Testis (tissue), 2 donors: ENCODE measurements around the gene PPP1R27.

Experiments
- POLR2A ChIP-seq: fragments of 450-650 bp; IDR thresholded peaks from one replicate; pipeline ENCODE4 v1.6.1; 2017; ENCODE audit warnings: antibody characterized with exemption, mild to moderate bottlenecking, moderate library complexity
- TF ChIP-seq, protein P1 (sequence below), 3 experiments: fragments of 450-650 bp in 2 of 3; fragments of 200-600 bp in 1 of 3; sonication (generic) in 1 of 3; IDR thresholded peaks; one replicate each; pipeline ENCODE4 v1.5.1; 2016 to 2019; ENCODE audit warnings: antibody characterized with exemption in 3 of 3, mild to moderate bottlenecking in 2 of 3, moderate library complexity in 1 of 3

DNA sequence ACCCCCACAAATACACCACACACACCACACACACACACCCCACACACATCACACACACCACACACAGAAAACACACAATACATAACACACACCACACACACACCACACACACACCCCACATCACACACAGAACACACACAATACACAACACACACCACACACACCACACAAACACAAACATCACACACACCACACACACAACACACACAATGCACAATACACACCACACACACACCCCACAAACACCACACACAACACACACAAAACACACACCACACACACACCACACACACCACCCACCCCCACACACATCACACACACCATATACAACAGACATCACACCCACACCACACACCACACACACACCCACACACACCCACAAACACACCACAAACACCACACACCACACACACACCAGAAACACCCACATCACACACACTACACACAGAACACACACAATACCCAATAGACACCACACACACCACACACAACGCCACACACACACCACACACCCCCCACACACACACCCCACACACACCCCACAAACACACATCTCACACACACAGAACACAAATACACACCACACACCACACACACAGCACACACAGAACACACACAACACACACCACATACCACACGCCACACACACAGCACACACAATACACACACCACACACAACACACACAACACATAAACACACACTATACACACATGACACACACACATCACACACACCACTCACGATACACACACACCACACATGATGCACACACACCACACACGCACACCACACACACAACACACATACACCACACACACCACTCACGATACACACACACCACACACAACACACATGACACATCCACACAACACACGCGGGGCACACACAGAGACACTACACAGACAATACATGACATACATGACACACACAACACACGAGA is 41.9 kb downstream of the PPP1R27 start:
- TF ChIP-seq, protein P1, sequence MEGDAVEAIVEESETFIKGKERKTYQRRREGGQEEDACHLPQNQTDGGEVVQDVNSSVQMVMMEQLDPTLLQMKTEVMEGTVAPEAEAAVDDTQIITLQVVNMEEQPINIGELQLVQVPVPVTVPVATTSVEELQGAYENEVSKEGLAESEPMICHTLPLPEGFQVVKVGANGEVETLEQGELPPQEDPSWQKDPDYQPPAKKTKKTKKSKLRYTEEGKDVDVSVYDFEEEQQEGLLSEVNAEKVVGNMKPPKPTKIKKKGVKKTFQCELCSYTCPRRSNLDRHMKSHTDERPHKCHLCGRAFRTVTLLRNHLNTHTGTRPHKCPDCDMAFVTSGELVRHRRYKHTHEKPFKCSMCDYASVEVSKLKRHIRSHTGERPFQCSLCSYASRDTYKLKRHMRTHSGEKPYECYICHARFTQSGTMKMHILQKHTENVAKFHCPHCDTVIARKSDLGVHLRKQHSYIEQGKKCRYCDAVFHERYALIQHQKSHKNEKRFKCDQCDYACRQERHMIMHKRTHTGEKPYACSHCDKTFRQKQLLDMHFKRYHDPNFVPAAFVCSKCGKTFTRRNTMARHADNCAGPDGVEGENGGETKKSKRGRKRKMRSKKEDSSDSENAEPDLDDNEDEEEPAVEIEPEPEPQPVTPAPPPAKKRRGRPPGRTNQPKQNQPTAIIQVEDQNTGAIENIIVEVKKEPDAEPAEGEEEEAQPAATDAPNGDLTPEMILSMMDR (IDR thresholded peaks at IDR 0.05) = no peak
- no peak for TF ChIP-seq POLR2A
